ENCODE results near the gene COL17A1.

The COL17A1 gene
- total RNA-seq: 0 to 0.08 (median 0) reads per million in 4 donors

DNA sequence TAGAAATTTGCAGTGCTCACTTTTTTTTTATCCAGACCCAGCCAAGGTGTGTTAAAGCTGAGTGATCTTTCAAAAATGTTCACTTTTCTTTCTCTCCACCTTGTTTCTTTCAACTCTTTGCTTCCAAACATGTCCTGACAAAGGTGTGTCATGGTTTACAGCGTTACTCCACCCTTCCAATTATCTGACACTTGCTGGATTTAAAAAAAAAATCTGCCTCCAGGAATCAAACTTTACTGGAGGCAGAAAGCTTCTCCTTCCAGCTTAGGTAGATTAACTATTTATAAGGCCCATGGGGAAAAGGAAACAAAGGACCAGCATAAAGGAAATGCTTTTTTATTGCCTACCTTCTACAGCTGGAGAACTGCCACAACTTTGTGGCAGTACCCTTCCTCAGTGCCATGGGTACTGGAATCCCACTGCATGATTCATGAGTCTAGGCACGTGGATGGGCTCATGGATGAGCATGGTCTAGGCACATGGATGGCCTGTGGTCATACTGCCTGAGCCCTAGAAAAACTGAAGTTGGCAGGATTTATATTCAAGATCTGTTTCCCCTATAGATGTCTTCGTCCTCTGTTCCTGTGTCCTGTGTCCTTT, at the start of gene COL17A1:
TSS of gene COL17A1 (minus strand) at position 80 of the 600 bp plus-strand sequence. CDS start 5,207 bp downstream, outside the sequence.
- no peak for DNase-seq

DNA sequence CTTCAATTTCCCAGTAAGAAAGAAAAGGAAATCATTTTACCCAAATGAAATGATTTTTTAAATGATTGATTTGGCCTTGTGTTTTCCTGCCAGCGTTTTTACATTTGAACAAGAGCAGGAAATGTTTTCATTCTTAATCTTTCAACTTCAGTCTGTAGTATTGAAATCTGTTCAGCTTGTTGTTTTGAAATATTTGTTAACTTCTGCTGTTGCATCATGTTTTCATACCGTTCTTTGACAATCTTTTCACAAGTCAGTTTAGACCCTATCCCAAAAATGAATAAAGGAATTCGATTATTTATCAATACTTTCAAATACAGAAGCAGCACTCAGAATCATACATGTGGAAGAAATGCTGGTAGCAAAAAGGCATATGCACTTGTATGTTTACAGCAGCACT, 44.4 kb upstream of the COL17A1 start:
- no peak for DNase-seq

DNA sequence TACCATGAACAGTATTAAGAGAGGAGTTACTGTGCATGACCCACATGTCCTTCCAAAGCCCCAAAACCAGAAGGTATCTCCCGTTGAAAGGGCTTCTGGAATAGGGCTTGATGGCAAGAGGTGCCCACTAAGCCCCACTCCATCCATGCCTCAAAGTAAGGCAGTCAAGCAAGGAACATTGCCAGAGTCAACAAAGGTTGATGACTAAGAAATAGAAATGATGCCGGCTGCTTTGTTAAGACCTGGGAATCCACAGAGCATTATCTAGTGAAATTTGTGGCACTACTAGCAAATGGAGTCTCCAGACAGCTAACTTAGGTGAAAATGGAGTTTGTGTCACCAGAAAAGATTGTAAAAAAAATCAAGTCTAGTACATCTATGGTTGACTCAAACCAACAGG, 42.5 kb upstream of the COL17A1 start:
- no peak for DNase-seq

GRCh38 chr10:104127411-104127810, 41.7 kb upstream of the COL17A1 start:
- no peak for DNase-seq

GRCh38 chr10:104123397-104123796, 37.7 kb upstream of the COL17A1 start:
- DNase-seq: no peak

DNA sequence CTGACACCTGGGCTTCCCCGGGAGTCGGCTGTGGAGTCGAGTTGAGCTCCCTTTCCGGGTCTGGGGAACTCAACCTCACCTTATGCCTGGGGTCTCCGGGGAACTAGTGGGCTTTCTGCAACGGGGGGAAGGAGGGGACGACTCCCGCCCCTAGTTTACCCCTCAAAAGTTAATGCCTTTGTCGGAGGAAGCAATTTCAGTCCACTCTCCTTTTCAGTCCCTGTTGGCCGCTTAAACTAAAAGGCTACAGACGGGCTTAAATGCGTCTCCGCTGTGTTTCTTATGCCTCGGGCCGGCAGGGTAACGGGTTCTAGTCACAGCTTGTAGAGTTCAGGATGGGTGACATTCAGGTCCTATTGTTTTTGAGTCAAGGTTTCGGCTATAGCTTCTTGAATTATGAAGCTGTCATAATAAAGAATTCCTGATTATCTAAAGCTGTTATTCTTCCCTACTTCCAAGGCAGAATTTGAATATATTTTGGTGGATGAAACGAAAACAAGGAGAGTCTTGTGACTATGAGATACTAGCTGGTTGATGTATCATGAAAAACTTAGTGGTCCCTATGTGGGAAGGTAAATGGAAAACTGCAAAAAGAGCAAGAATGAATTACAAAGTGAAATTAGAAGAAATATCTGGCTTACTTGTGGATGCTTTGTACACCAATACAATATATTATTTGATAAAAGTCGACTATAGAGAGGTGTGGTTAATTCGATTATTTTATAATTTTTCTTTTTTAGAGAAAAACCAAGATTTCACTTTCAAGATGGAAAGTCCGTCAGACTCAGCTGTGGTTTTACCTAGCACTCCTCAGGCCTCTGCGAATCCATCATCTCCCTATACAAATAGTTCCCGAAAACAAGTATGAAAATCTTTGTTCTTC, 36.8 kb upstream of the COL17A1 start:
- DNase-seq: no peak

DNA sequence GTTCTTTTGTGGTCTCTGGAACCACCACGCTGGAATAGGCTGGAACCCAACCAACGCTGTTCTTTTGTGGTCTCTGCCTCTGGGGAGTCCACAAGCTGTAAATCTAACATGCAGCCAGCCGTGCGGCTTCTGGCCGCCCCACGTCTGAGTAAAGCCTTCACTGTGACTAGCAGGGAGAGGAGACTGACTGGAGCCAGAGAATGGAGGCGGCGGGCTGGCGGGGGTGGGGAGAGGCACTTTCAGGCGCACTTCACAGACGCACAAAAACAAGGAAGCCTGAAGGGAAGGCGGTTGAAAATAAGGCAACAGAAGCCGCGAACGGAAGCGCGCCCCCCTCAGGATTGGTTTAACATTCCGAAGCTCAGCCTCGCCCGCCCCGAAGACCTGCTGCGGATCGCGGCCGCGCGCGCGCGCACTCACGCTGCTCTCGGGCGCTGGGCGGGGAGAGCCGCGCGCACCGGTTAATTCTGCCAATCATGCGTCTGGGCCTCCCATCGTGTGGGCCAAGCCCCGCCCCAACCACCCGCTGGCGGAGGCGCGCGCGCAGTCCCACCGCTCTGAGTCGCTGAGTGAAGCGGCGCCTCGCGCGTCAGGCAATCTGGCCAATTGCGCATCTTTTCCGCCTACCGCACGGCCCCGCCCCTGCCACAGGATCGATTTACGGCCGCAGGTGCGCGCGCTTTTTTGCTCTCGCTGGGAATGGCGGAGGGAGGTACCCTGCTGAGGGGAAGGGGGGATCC, 36.0 kb upstream of the COL17A1 start, which contains the start of gene SFR1:
TSS of gene SFR1 (plus strand) at position 687 of the 740 bp plus-strand sequence. CDS start at position 700, 13 bp downstream.
- DNase-seq: peak; percentile 98 to 100 (median 99)

DNA sequence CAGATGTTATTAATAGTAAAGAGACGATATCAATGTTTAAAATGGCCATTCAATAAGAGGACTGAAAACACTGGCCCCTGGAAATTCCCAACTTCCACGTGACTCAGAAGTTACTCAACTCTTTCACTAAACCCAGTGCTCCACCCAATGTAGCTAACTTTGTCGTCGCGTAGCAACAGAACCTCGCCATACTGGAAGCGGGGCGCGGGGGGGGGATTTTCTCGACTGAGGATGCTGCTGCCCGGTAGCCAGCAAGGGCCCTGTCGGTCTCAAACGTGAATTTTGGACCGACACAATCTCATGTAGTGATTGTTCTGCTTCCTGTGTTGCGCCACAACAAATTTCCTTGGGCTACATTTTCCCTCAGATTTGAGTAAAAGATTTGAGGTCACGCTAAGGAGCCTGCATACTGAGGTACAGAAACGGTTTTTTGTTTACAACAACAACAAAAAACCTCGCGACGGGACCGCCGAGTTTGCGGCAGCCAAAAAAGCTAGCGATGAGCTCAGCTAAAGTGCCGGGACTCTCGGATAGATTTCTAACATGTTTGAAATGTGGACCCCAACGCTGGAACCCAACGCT, 35.3 kb upstream of the COL17A1 start:
- DNase-seq: peak; percentile 84 to 87 (median 86)

GRCh38 chr10:104120512-104120902, 34.8 kb upstream of the COL17A1 start:
- DNase-seq: no peak

GRCh38 chr10:104119996-104120395, 34.3 kb upstream of the COL17A1 start:
- DNase-seq: no peak

- DNase-seq: no peak
Observed at GRCh38 chr10:104117839-104118323, 32.2 kb upstream of the COL17A1 start.

GRCh38 chr10:104113376-104113956, 27.8 kb upstream of the COL17A1 start:
- DNase-seq: no peak

- DNase-seq: no peak
Observed at GRCh38 chr10:104109908-104110662, 24.4 kb upstream of the COL17A1 start.

DNA sequence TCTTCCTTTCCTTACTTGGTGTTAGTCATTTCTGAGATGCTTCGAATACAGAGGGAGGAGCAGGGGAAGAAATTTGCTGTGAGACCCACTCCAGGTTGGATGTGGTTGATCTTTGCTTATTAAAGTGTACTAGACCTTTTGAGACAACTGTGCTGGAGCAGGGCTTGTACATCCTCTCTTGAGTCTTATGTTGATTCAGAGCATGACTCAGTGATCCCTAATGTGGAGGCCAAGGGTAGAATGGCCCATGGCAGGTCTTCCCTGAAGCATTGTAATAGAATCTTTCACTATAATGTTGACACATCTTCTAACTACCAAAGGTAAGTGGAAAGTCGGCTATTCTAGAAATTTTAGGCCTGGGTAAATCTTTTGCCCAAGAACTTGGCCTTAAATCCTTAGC, 19.2 kb upstream of the COL17A1 start:
- DNase-seq: no peak

- DNase-seq: no peak
Observed at GRCh38 chr10:104104418-104104817, 18.7 kb upstream of the COL17A1 start.

DNA sequence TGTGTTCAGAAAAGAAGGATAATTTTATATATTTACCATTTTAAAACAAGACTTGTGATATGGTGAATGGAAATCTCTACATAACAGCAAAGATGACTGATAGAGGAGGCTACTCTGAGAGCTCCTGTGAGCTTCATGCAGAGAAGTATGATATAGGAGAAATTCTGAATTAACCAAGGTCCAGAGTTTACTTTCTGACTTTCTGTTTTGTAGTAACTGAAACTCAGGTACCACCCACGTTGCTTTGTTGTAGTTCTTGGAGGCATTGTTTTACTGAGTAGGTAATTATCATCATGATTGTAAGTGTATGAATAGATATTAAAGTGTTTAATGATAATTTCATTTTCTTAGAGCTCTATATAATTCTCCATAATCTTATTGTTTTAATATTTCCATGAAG, 18.3 kb upstream of the COL17A1 start:
- DNase-seq: no peak

DNA sequence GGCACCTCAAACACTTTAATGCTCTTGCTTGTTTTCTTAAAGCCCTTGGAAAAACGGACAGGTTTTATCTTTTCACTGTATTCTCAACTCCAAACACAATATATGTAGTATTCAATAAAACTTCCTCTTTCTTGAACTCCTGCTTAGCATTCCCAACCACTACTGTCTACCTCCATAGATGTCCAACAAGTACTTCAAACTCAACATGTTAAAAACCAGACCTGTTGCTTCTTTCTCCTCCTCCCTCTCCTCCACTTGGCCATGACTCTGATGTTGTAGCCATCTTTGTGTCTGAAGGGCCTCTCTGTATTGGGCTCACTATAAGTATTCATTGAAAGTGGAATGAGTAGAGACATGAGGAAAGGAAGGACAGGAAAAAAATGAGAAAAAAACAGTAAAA, 16.2 kb upstream of the COL17A1 start:
- no peak for DNase-seq

DNA sequence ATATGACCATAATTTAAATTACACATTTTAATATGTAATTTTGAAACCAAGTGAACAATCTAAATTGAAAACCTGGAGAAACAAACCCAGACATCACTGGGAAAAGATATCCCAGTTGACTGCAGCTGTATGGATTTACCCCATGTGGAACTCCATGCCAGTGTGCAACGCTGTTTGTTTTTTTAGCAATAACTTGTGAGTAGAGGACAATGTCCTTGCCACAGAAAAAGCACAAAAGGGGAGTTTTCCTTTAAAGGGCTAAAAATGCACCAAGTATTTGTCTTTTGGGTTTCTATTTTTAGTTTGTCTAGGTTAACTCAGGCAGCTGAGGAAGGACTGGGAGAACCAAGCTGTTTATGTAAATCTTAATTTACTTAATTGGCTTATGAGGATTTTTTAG, 15.1 kb upstream of the COL17A1 start:
- DNase-seq: no peak

DNA sequence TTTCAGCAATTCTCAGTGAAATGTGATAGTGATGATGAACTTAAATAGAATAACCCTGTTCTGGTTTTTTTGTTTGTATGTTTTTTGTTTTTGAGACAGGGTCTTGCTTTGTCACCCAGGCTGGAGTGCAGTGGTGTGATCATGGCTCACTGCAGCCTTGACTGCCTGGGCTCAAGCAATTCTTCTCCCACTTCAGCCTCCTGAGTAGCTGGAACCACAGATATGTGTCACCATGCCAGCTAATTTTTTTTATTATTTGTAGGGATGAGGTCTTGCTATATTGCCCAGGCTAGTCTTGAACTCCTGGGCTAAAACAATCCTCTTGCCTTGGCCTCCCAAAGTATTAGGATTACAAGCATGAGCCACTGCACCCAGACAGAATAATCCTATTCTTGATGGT, 14.3 kb upstream of the COL17A1 start:
- DNase-seq: no peak

DNA sequence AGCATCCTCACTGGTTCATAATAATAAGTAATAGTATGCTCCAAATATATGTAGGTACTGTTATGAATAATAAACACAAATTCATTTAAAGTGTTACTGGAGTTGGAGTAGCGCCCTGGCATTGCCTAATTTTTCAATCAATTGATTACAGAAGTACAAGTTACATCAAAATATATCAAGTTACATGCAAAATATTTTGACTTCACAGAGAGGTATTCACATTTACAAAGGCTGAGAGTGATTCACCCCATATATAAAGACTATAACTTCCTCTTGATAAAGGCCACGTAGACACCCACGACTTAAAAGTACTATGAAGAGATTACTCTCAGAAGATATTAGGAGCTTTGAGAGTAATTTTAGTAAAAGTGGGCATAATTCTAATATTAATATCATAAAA, 13.6 kb upstream of the COL17A1 start:
- DNase-seq: no peak

DNA sequence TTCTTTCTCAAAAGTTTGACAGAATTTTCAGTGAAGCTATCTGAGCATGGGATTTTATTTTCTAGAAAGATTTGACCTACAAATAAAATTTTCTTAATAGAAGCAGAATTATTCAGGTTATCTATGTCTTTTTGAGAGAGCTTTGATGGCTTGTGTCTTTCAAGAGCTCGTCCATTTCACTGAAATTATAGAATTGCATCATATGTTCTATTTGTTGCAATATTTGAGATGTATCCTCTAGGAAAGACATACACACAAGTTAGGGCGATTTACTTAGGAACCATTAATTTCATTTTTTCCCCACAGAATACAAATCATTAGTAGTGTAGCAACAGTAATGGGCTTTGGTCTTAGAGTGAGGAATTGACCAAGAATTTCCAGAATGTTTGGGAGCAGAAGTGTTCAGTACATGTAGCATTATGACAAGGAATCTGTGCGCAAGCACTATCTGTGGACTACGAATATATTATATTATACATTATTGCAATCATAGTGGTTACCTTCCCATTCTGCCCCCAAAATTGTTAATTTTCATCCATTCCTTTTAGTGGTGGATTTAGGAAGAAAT, 12.8 kb upstream of the COL17A1 start:
- DNase-seq: no peak

Measured in T-helper 1 cell (primary cell).